Right cardiac atrium (tissue), 5 donors: Measurements from ENCODE around the gene TEKT2. TPM values are rescaled to one million over a fixed set of nuclear protein-coding genes. Genes with fewer than 3 reads are reported as not detected.

Experiments used
- ATAC-seq, 2 donors: fragments of 200-7000 bp; cut with Tn5 transposase; one replicate each; pipeline versions ENCODE4 v1.8.0 to v1.9.1; 2020; ENCODE audit warnings: moderate library complexity in 2 of 2, mild to moderate bottlenecking in 1 of 2
- DNase-seq, 3 donors: peaks; one replicate each; pipeline ENCODE4 v3.0.0-alpha.2; 2020
- H3K27ac ChIP-seq: one replicate; pipeline ENCODE4 v1.5.1; 2013; ENCODE audit warnings: mild to moderate bottlenecking, low read length, control low read depth, moderate library complexity
- H3K27me3 ChIP-seq: one replicate; pipeline ENCODE4 v1.6.1; 2013; ENCODE audit not compliant: control insufficient read depth, insufficient read depth
- H3K4me1 ChIP-seq: one replicate; pipeline ENCODE4 v1.6.1; 2013; ENCODE audit warnings: low read length; ENCODE audit not compliant: control insufficient read depth, insufficient read depth
- H3K4me3 ChIP-seq: one replicate; pipeline ENCODE4 v1.5.1; 2013; ENCODE audit warnings: low read length, control low read depth
- H3K9me3 ChIP-seq: one replicate; pipeline ENCODE4 v1.6.1; 2013; ENCODE audit warnings: low read length; ENCODE audit not compliant: control insufficient read depth
- WGBS: extraction: QIAGEN DNeasy Blood & Tissue Kit; methylation state at CpG from one replicate; pipeline ENCODE4 v1.1.7; 2013; 5-methylcytosine and 5-hydroxymethylcytosine counted together
- intact Hi-C, 4 donors: fragments of 100-400 bp; cut with DNase I; formaldehyde crosslinking; loops; one replicate each; pipeline versions ENCODE4 v1.11.0 to v1.14.0; 2022 to 2023
- long read RNA-seq, 4 donors: library from polyadenylated mRNA; unstranded; transcript quantifications; one replicate each; pipeline ENCODE4 v2.0.0, GENCODE V29; 2020 to 2021
- polyA plus RNA-seq: library from polyadenylated mRNA; stranded (reverse); fragments of 200-250 nt; gene quantifications from one replicate; pipeline ENCODE4 v1.2.3, GENCODE V29; 2013
- total RNA-seq, 4 donors: library from RNA; stranded (reverse); fragmentation: NEBNext Ultra II Directional; extraction: Animal tissue kit (Norgen Biotek cat#: 25700); gene quantifications; one replicate each; pipeline ENCODE4 v1.2.1, GENCODE V29; 2021
- donor health status: healthy with polysubstance abuse.
- donor health status: DM: no; HTN: yes; CAD: no.
- donor health status: DM: no; HTN: no; CAD: no.
- donor health status: DM: no; HTN: yes; CAD: no; lungs with severe emphysema.
- donor health status: DM: yes; HTN: yes; CAD: no.

The TEKT2 gene, protein sequence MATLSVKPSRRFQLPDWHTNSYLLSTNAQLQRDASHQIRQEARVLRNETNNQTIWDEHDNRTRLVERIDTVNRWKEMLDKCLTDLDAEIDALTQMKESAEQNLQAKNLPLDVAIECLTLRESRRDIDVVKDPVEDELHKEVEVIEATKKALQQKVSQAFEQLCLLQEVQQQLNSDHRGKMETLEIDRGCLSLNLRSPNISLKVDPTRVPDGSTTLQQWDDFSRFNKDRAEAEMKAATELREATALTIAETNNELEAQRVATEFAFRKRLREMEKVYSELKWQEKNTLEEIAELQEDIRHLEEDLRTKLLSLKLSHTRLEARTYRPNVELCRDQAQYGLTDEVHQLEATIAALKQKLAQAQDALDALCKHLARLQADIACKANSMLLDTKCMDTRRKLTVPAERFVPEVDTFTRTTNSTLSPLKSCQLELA
- under 1 TPM in 2 of 4 donors, not detected in 2; 0.23 to 0.35 TPM for total RNA-seq
- 0.14 TPM for polyA plus RNA-seq
- long read RNA-seq, donor 1, result 0 reads
- long read RNA-seq, donor 2, result 0 reads
- long read RNA-seq, donor 3, partial matches to known transcripts, result 0 of 1 reads
- long read RNA-seq, donor 3, other reads (novel, unspliced or antisense), result 0 of 1 reads
- long read RNA-seq, donor 4, result 0 reads

DNA sequence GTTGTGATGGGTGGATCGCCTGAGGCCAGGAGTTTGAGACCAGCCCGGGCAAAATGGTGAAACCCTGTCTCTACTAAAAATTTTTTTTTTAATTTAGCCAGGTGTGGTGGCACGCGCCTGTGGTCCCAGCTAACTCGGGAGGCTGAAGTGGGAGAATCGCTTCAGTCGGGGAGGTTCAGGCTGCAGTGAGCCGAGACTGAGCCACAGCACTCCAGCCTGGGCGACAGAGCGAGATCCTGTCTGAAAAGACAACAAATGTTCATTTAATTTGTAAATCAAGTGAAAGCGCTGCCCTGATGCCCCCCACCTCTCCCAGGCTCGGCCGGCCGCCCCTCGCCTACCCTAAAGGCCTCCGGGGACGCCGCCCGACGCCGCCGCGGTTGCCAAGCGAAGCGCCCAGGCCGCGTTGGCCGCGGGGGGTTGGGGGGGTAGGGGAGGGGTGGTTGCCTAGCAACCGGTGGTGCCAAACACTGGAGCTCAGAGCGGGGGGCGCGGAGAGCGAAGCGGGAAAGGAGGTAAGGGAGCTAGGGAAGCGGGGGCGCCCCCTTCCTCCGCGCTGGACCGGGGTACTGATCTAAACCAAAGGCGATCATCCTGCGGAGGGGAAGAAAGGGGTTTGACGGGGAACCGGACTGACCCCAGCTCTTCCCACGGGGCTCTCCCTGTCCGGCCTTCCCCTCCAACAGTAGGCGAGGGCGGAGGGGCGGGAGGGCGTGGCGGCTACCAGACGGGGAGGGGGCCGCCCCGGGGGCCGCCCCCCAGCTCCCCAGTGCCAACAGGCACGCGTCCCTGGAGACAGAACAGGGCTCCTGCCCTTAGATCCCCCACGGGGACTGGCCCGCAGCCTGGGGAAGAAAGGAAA lies at the start of gene TEKT2:
Gene TEKT2 (plus strand): TSS at position 460 of the 862 bp plus-strand sequence. CDS start 828 bp downstream, outside the sequence.
- Histone ChIP-seq H3K27ac (no peak within 1 kb of the TSS), H3K4me1 (no peaks in the 10 kb centered on the region), H3K27me3 (no peaks in the 10 kb centered on the region), H3K9me3 (no peaks in the 10 kb centered on the region), H3K4me3 (peak within 1 kb of the TSS; percentile 51)
- intact Hi-C loops, result no loop called here
- DNase-seq, result peak in 2 of 3 donors; percentile 74 to 81
- WGBS, result 12% methylated on average over 59 of the region's 59 CpGs
- peak in 1 of 2 donors; percentile 7 for ATAC-seq

- H3K27ac ChIP-seq, result no peak overlapping the region
- ATAC-seq, result no peak
Observed at GRCh38 chr1:36034692-36035091, 49.2 kb upstream of the TEKT2 start.

GRCh38 chr1:36035154-36035553 lies 48.7 kb upstream of the TEKT2 start:
- intact Hi-C loops, result no loop called here
- no peaks in the 10 kb centered on the region for H3K4me1 ChIP-seq
- WGBS, result 77% methylated on average over 3 of the region's 3 CpGs
- H3K4me3 ChIP-seq, result no peak overlapping the region
- ATAC-seq (no peak), DNase-seq (no peak)
- no peaks in the 10 kb centered on the region for H3K27me3 ChIP-seq
- no peaks in the 10 kb centered on the region for H3K9me3 ChIP-seq
- no peak overlapping the region for H3K27ac ChIP-seq

More at GRCh38 chr1:36034692-36035091, 49.2 kb upstream of the TEKT2 start:
- Histone ChIP-seq H3K9me3 (no peaks in the 10 kb centered on the region), H3K4me1 (no peaks in the 10 kb centered on the region), H3K4me3 (no peak overlapping the region), H3K27me3 (no peaks in the 10 kb centered on the region)
- no peak for DNase-seq
- intact Hi-C loops, result no loop called here

- 87% methylated on average over 2 of the region's 2 CpGs for WGBS
- Histone ChIP-seq H3K4me3 (no peak overlapping the region), H3K9me3 (no peaks in the 10 kb centered on the region), H3K4me1 (no peaks in the 10 kb centered on the region), H3K27me3 (no peaks in the 10 kb centered on the region), H3K27ac (no peak overlapping the region)
- DNase-seq, result no peak
- intact Hi-C loops, result no loop called here
- no peak for ATAC-seq
Observed at GRCh38 chr1:36040238-36040637, 43.7 kb upstream of the TEKT2 start.

GRCh38 chr1:36051821-36052220 lies 32.1 kb upstream of the TEKT2 start:
- Histone ChIP-seq H3K9me3 (no peaks in the 10 kb centered on the region), H3K4me1 (no peaks in the 10 kb centered on the region), H3K27ac (no peak overlapping the region), H3K27me3 (no peaks in the 10 kb centered on the region), H3K4me3 (no peak overlapping the region)
- intact Hi-C loops, result no loop called here
- ATAC-seq, result no peak
- DNase-seq, result no peak

- H3K27me3 ChIP-seq, result no peaks in the 10 kb centered on the region
- no peaks in the 10 kb centered on the region for H3K9me3 ChIP-seq
- ATAC-seq, result no peak
- no peak overlapping the region for H3K27ac ChIP-seq
- H3K4me3 ChIP-seq, result no peak overlapping the region
- DNase-seq, result no peak
- H3K4me1 ChIP-seq, result no peaks in the 10 kb centered on the region
- intact Hi-C loops, result no loop called here
Observed at GRCh38 chr1:36053978-36054377, 29.9 kb upstream of the TEKT2 start.

GRCh38 chr1:36055706-36056105 lies 28.2 kb upstream of the TEKT2 start:
- 86% methylated on average over 5 of the region's 5 CpGs for WGBS
- Histone ChIP-seq H3K4me3 (no peak overlapping the region), H3K9me3 (no peaks in the 10 kb centered on the region), H3K27me3 (no peaks in the 10 kb centered on the region), H3K27ac (no peak overlapping the region), H3K4me1 (no peaks in the 10 kb centered on the region)
- intact Hi-C loops, result no loop called here
- ATAC-seq, result no peak
- DNase-seq, result no peak

DNA sequence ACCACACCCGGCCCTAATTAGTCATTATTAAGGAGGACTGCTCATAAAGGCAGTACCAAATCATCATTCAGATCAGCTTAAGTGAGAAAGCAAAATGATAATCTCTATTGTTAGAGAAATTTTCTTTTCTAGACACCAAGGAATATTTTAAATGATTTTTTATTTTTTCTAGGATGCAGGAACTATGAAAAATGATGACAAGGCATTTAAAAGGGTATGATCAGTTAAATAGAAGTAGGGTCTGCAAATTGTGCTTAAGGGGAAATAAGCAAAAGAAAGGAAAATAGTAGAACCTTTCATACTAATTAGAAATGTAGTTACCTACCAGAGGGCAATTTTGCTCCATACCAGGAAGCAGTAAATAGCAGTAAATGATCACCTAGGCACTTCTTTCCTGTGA lies 21.6 kb upstream of the TEKT2 start:
- ATAC-seq (no peak), DNase-seq (no peak)
- WGBS, result 98% methylated on average over 1 of the region's 1 CpG
- H3K27me3 ChIP-seq, result no peaks in the 10 kb centered on the region
- H3K27ac ChIP-seq, result no peak overlapping the region
- no peaks in the 10 kb centered on the region for H3K4me1 ChIP-seq
- intact Hi-C loops, result no loop called here
- H3K4me3 ChIP-seq, result no peak overlapping the region
- no peaks in the 10 kb centered on the region for H3K9me3 ChIP-seq

DNA sequence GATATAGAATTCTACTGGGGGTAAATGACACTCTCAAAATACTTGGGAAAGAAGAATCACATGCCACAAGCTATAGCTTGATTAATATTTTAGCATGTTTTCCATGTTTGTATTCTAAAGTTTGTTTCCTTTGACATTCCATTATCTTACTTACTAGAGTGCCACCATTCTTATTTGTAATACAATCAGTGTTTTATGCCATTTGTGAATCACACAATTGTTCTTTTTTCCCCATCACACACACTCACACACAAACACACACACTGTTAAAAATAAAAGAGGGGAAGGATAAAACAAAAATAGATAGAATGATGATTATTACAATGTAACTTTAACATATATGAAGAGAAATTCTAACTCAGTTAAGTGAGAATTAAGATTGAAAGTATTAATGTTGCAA lies 16.0 kb upstream of the TEKT2 start:
- Histone ChIP-seq H3K4me1 (no peaks in the 10 kb centered on the region), H3K9me3 (no peaks in the 10 kb centered on the region), H3K27me3 (no peaks in the 10 kb centered on the region), H3K4me3 (no peak overlapping the region), H3K27ac (no peak overlapping the region)
- intact Hi-C loops, result no loop called here
- DNase-seq (no peak), ATAC-seq (no peak)

DNA sequence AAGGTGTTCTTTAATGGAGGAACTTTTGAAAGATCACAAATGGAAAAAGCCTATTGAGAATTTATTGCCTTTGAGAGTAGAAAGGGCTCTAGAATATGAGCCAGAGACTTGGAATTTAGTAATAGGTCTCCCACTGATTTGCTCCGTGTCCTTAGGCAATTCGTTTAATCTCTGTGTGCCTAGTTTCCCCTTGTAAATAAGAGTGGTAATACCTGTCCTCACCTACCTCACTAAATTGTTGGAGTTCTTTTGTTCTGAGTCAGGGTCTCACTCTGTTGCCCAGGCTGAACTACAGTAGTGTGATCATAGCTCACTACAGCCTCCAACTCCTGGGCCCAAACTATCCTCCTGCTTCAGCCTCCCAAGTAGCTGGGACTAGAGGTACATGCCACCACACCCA lies 15.0 kb upstream of the TEKT2 start:
- no peak for ATAC-seq
- intact Hi-C loops, result no loop called here
- WGBS, result 93% methylated on average over 2 of the region's 2 CpGs

DNA sequence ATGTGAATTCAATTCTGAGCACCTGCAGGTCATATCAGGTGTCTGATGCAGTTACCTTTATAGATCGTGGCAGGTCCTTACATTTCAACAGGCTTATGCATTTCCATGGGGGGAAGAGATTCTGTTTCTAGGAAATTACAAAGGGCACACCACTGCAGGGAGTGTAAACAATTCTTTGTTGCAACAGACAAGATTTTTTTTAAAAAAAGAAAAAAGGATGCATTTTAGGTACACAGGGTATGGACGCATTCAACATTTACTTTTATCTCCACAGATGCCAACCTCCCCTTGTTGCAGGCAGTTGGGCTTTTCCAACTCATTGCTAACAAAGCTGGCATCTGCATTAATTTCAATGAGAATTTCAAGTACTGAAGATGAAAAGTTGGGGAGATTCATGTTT lies 13.5 kb upstream of the TEKT2 start:
- H3K9me3 ChIP-seq, result no peaks in the 10 kb centered on the region
- H3K4me3 ChIP-seq, result no peak overlapping the region
- 82% methylated on average over 2 of the region's 2 CpGs for WGBS
- intact Hi-C loops, result no loop called here
- ATAC-seq (no peak), DNase-seq (no peak)
- no peak overlapping the region for H3K27ac ChIP-seq
- no peaks in the 10 kb centered on the region for H3K4me1 ChIP-seq
- no peaks in the 10 kb centered on the region for H3K27me3 ChIP-seq

More for the DNA sequence above, 15.0 kb upstream of the TEKT2 start:
- Histone ChIP-seq H3K4me1 (no peaks in the 10 kb centered on the region), H3K27ac (no peak overlapping the region), H3K27me3 (no peaks in the 10 kb centered on the region), H3K9me3 (no peaks in the 10 kb centered on the region), H3K4me3 (no peak overlapping the region)
- no peak for DNase-seq
